Stimulated activated CD8-positive, alpha-beta memory T cell treated with anti-CD3 and anti-CD28 coated beads, Interleukin-7, amount 100 ng/mL, for 48 hours (primary cell): Measurements from ENCODE around the gene SPDYC.

Experiments used
- DNase-seq, 2 donors: peaks; one replicate each; pipeline ENCODE4 v3.0.0-alpha.2; 2020; ENCODE audit warnings: low read depth in 1 of 2; ENCODE audit errors: extremely low read depth in 1 of 2

SPDYC gene

DNA sequence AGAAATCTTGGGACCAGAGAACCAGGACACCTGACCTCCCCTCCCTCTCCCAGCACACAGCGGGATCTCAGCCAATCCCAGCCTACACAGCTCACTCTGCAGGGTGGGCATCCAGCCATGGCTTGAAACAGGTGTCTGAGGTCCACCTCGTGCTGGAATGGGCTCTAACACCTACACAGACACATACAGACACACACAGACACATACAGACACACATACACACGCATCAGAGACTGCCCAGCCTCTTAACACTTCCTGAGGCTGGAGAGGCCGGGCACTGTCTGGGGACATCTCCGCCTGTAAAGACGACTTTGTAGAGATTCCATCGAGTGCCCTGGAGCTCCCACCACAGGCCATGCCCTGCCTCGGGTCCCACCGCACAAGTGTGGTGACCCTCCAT lies 48.4 kb downstream of the SPDYC start:
- DNase-seq: no peak

DNA sequence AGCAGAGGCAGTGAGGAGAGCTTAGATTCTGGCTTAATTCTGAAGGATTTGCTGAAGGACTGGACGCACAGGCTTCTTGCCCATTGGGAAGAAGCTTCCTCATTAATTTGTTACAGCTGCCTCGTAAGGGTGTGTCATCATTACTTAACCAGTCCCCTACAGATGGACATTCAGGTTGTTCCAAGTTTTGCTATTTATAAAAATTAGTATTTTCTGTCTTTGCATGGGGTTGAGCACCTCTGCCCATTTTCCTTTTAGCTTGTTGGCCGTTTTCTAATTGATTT lies 49.8 kb downstream of the SPDYC start:
- DNase-seq: no peak

DNA sequence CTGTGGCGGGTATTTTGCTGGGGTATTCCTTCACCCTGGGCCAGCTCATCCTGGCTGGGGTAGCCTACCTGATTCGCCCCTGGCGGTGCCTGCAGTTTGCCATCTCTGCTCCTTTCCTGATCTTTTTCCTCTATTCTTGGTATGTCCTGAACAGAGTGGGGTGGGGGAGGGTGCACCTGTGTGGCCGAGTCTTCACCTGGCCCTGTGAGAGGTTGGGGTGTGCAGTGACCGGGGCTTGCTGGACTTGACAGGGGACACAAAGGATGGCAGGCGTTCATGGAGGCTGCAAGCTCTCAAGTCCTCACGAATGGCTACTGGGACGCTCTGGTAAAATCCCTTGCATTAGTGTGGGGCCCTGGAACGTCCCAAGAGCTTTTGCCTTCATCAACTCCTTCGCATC lies 51.0 kb downstream of the SPDYC start:
- DNase-seq: no peak
